ENCODE measurements around the gene KRTAP5-5. TPM values are rescaled to one million over a fixed set of nuclear protein-coding genes. Genes with fewer than 3 reads are reported as not detected.

KRTAP5-5 gene
- total and polyA plus RNA-seq, 2 donors (not counting 1 experiment from before 2014, with no cell fraction given), result not detected

GRCh38 chr11:1670905-1671371, 41.4 kb downstream of the KRTAP5-5 start:
- Histone ChIP-seq H3K9me3 (ENCODE audit: control insufficient read depth, insufficient read depth, low read depth, low read length) (no peaks in the 10 kb centered on the region), H3K4me1 (ENCODE audit: control insufficient read depth, extremely low read depth, insufficient read depth, low read length) (no peaks in the 10 kb centered on the region), H4K20me1 (ENCODE audit: control insufficient read depth, extremely low read depth, insufficient read depth, low read length) (no peaks in the 10 kb centered on the region), H3K27me3 (ENCODE audit: control insufficient read depth, insufficient read depth, low read length) (peaks cover 5% of the 10 kb centered on the region), H3K4me2 (ENCODE audit: extremely low read depth, insufficient read depth, low read length) (no peak overlapping the region), H3K79me2 (ENCODE audit: control insufficient read depth, insufficient read depth, low read length) (no peaks in the 10 kb centered on the region), H2AFZ (ENCODE audit: low read length) (no peak overlapping the region), H3K27ac (ENCODE audit: insufficient read depth, low read length) (no peak overlapping the region), H3K36me3 (ENCODE audit: control insufficient read depth, insufficient read depth, low read length) (no peaks in the 10 kb centered on the region), H3K9ac (ENCODE audit: insufficient read depth, low read length) (no peak overlapping the region), H3K4me3 (replicated peaks in 1 of 4; ENCODE audit: control extremely low read depth in 1 of 4, insufficient read depth in 1 of 4, low read depth in 3 of 4, low read length in 4 of 4) (no peak overlapping the region)
- TF ChIP-seq CTCF (conservative IDR thresholded peaks at IDR 0.05 in 1 of 2, IDR thresholded peaks at IDR 0.05 in 1 of 2; ENCODE audit: low read depth in 1 of 2, low read length in 2 of 2) (no peak), EZH2 (IDR thresholded peaks at IDR 0.05; ENCODE audit: low read length, missing control alignments) (no peak)
- no peak for DNase-seq (ENCODE audit: low read depth in 2 of 2)

- DNase-seq (ENCODE audit: low read depth in 2 of 2), result no peak
- Histone ChIP-seq H3K79me2 (ENCODE audit: control insufficient read depth, insufficient read depth, low read length) (no peaks in the 10 kb centered on the region), H3K27ac (ENCODE audit: insufficient read depth, low read length) (no peak overlapping the region), H3K9me3 (ENCODE audit: control insufficient read depth, insufficient read depth, low read depth, low read length) (no peaks in the 10 kb centered on the region), H2AFZ (ENCODE audit: low read length) (no peak overlapping the region), H3K4me2 (ENCODE audit: extremely low read depth, insufficient read depth, low read length) (no peak overlapping the region), H3K4me3 (replicated peaks in 1 of 4; ENCODE audit: control extremely low read depth in 1 of 4, insufficient read depth in 1 of 4, low read depth in 3 of 4, low read length in 4 of 4) (no peak overlapping the region), H3K9ac (ENCODE audit: insufficient read depth, low read length) (no peak overlapping the region), H3K4me1 (ENCODE audit: control insufficient read depth, extremely low read depth, insufficient read depth, low read length) (no peaks in the 10 kb centered on the region), H3K36me3 (ENCODE audit: control insufficient read depth, insufficient read depth, low read length) (no peaks in the 10 kb centered on the region), H3K27me3 (ENCODE audit: control insufficient read depth, insufficient read depth, low read length) (peaks cover 7% of the 10 kb centered on the region), H4K20me1 (ENCODE audit: control insufficient read depth, extremely low read depth, insufficient read depth, low read length) (no peaks in the 10 kb centered on the region)
- no peak for TF ChIP-seq EZH2 (IDR thresholded peaks at IDR 0.05; ENCODE audit: low read length, missing control alignments)
- no peak for TF ChIP-seq CTCF (conservative IDR thresholded peaks at IDR 0.05 in 1 of 2, IDR thresholded peaks at IDR 0.05 in 1 of 2; ENCODE audit: low read depth in 1 of 2, low read length in 2 of 2)
Measured at GRCh38 chr11:1671658-1672057, 42.1 kb downstream of the KRTAP5-5 start.

- no peaks in the 10 kb centered on the region for H3K79me2 ChIP-seq (ENCODE audit: control insufficient read depth, insufficient read depth, low read length)
- H3K4me1 ChIP-seq (ENCODE audit: control insufficient read depth, extremely low read depth, insufficient read depth, low read length), result no peaks in the 10 kb centered on the region
- no peak overlapping the region for H3K27ac ChIP-seq (ENCODE audit: insufficient read depth, low read length)
- no peak overlapping the region for H2AFZ ChIP-seq (ENCODE audit: low read length)
- H3K27me3 ChIP-seq (ENCODE audit: control insufficient read depth, insufficient read depth, low read length), result peaks cover 7% of the 10 kb centered on the region
- no peak overlapping the region for H3K9ac ChIP-seq (ENCODE audit: insufficient read depth, low read length)
- H3K9me3 ChIP-seq (ENCODE audit: control insufficient read depth, insufficient read depth, low read depth, low read length), result no peaks in the 10 kb centered on the region
- no peak overlapping the region for H3K4me3 ChIP-seq (replicated peaks in 1 of 4; ENCODE audit: control extremely low read depth in 1 of 4, insufficient read depth in 1 of 4, low read depth in 3 of 4, low read length in 4 of 4)
- H3K4me2 ChIP-seq (ENCODE audit: extremely low read depth, insufficient read depth, low read length), result no peak overlapping the region
- no peaks in the 10 kb centered on the region for H3K36me3 ChIP-seq (ENCODE audit: control insufficient read depth, insufficient read depth, low read length)
- TF ChIP-seq EZH2 (IDR thresholded peaks at IDR 0.05; ENCODE audit: low read length, missing control alignments) (no peak), CTCF (conservative IDR thresholded peaks at IDR 0.05 in 1 of 2, IDR thresholded peaks at IDR 0.05 in 1 of 2; ENCODE audit: low read depth in 1 of 2, low read length in 2 of 2) (no peak)
- DNase-seq (ENCODE audit: low read depth in 2 of 2), result no peak
- no peaks in the 10 kb centered on the region for H4K20me1 ChIP-seq (ENCODE audit: control insufficient read depth, extremely low read depth, insufficient read depth, low read length)
Measured at GRCh38 chr11:1672613-1673350, 43.2 kb downstream of the KRTAP5-5 start.

Measured in fibroblast of lung (primary cell).